Stimulated activated CD4-positive, alpha-beta T cell treated with anti-CD3 and anti-CD28 coated beads, Interleukin-4, amount 100 ng/mL, for 24 hours (primary cell): Measurements from ENCODE around the gene SPON2.
A peak's percentile ranks its signal among the peaks of the same experiment; 100 is the strongest.
"Not testable (repeated sequence)": the region's sequence is repeated elsewhere in the genome, so short reads cannot be mapped to it uniquely, and the experiment has no call there.

Experiments
- DNase-seq: peaks from one replicate; pipeline ENCODE4 v3.0.0-alpha.2; 2020

SPON2 gene

DNA sequence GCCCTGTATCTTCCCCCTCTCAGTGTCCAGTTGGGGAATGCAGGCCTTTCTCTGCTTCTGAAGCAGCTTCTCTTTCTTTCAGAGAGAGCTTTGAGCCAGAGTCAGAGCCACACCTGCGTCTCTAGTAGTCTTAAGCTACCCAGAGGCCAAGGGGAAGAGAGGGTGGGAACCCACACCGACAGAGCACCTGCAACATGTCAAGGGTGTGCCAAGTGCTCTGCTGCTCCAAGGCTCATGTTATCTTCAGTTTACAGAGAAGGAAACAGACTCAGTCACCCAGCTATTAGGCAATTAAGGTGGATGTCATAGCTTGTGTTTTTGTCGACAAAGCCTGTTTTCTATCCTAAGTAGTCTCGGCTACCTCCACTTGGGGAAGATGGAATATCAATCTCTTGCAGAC, 36.3 kb downstream of the SPON2 start:
- DNase-seq, result no peak

- no peak for DNase-seq
These were observed 39.4 kb downstream of the SPON2 start for GRCh38 chr4:1133033-1133432.

DNA sequence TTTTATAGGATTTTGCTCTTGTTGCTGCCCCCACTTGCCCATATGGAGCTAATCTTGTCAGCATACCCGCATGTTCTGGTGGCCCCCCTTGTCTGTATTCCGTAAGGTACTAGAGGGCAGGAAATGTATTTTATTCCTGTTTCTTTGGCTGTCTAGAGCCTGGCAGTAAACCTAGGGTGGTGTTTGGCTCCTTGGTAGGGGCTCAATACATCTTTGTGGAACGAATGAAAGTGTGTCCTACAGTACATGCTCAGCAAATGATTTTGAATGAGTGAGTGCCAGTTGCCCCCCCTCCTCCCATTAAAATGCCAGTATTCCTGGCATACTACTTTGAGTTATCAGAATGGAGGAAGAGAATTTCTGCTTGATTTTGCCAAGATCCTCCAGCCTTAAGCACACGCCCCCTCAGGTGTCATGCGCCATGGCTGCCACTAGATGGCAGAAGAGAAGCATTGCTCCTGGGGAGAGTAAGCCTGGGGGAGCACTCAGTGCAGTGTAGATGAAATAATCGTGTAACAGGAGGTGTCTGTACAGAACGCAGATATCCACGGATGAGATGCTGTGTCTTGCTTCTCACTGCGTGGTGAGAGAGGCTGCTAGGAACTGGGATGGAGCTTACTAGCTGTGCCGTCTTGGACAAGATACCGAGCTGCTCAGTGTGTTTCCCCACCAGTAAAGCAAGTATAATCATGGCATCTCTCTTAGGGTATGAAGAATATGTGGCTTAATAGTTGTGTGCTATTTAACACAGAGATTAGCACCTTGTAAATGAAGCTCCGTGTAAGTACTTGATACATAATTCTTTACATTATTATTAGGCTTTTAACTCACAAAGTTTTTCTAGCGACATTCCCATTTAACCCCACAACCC, 41.8 kb downstream of the SPON2 start:
- peak; percentile 78 for DNase-seq

GRCh38 chr4:1126506-1126905, 45.9 kb downstream of the SPON2 start:
- DNase-seq, result no peak

GRCh38 chr4:1125466-1125865, 46.9 kb downstream of the SPON2 start:
- DNase-seq, result not testable (repeated sequence)

GRCh38 chr4:1124818-1125217, 47.6 kb downstream of the SPON2 start:
- DNase-seq, result no peak

- no peak for DNase-seq
These were observed 49.9 kb downstream of the SPON2 start for GRCh38 chr4:1122505-1122904.
